ENCODE measurements around the gene BBS5. TPM values are rescaled to one million over a fixed set of nuclear protein-coding genes. Genes with fewer than 3 reads are reported as not detected.

Gene BBS5
- total and polyA plus RNA-seq, 2 experiments from 2014 or later: 3.5 to 3.7 TPM

- no peaks in the 10 kb centered on the region for H3K9me3 ChIP-seq (ENCODE audit: low read depth)
- no peaks in the 10 kb centered on the region for H3K79me2 ChIP-seq
- H3K9me2 ChIP-seq (replicated peaks; ENCODE audit: insufficient read depth): no peaks in the 10 kb centered on the region
- no peaks in the 10 kb centered on the region for H3K36me3 ChIP-seq (replicated peaks; ENCODE audit: insufficient read depth, low read depth)
- DNase-seq (ENCODE audit: low spot score): no peak
- H3K4me1 ChIP-seq (ENCODE audit: insufficient read depth): no peaks in the 10 kb centered on the region
- H3K4me2 ChIP-seq: no peak overlapping the region
- H3K27ac ChIP-seq: no peak overlapping the region
- TF ChIP-seq EZH2phosphoT487 (IDR thresholded peaks at IDR 0.05; ENCODE audit: low read depth, severe bottlenecking, unreplicated experiment): no peak
- no peak for TF ChIP-seq EZH2 (IDR thresholded peaks at IDR 0.05; ENCODE audit: borderline replicate concordance)
- no peaks in the 10 kb centered on the region for H4K20me1 ChIP-seq (ENCODE audit: insufficient read depth, poor library complexity, severe bottlenecking)
- H2AFZ ChIP-seq: no peak overlapping the region
- WGBS (ENCODE audit: low lambda C conversion rate, missing lambda C conversion rate): 78% methylated on average over 3 of the region's 3 CpGs
- H3K27me3 ChIP-seq: no peaks in the 10 kb centered on the region
- H3K4me3 ChIP-seq: no peak overlapping the region
These were observed 9.2 kb upstream of the BBS5 start for GRCh38 chr2:169469952-169470572.

- Histone ChIP-seq H4K20me1 (ENCODE audit: insufficient read depth, poor library complexity, severe bottlenecking) (no peaks in the 10 kb centered on the region), H3K27me3 (no peaks in the 10 kb centered on the region), H3K79me2 (no peaks in the 10 kb centered on the region), H2AFZ (no peak overlapping the region), H3K27ac (no peak overlapping the region), H3K4me1 (ENCODE audit: insufficient read depth) (no peaks in the 10 kb centered on the region), H3K36me3 (replicated peaks; ENCODE audit: insufficient read depth, low read depth) (no peaks in the 10 kb centered on the region), H3K4me2 (no peak overlapping the region), H3K9me2 (replicated peaks; ENCODE audit: insufficient read depth) (no peaks in the 10 kb centered on the region), H3K9me3 (ENCODE audit: low read depth) (no peaks in the 10 kb centered on the region), H3K4me3 (no peak overlapping the region)
- DNase-seq (ENCODE audit: low spot score): no peak
- 74% methylated on average over 1 of the region's 1 CpG for WGBS (ENCODE audit: low lambda C conversion rate, missing lambda C conversion rate)
- TF ChIP-seq EZH2 (IDR thresholded peaks at IDR 0.05; ENCODE audit: borderline replicate concordance) (no peak), EZH2phosphoT487 (IDR thresholded peaks at IDR 0.05; ENCODE audit: low read depth, severe bottlenecking, unreplicated experiment) (no peak)
- TF ChIP-seq, protein P1, sequence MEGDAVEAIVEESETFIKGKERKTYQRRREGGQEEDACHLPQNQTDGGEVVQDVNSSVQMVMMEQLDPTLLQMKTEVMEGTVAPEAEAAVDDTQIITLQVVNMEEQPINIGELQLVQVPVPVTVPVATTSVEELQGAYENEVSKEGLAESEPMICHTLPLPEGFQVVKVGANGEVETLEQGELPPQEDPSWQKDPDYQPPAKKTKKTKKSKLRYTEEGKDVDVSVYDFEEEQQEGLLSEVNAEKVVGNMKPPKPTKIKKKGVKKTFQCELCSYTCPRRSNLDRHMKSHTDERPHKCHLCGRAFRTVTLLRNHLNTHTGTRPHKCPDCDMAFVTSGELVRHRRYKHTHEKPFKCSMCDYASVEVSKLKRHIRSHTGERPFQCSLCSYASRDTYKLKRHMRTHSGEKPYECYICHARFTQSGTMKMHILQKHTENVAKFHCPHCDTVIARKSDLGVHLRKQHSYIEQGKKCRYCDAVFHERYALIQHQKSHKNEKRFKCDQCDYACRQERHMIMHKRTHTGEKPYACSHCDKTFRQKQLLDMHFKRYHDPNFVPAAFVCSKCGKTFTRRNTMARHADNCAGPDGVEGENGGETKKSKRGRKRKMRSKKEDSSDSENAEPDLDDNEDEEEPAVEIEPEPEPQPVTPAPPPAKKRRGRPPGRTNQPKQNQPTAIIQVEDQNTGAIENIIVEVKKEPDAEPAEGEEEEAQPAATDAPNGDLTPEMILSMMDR (IDR thresholded peaks at IDR 0.05; ENCODE audit: poor library complexity): no peak
These were observed 7.0 kb upstream of the BBS5 start for GRCh38 chr2:169472249-169472648.

DNA sequence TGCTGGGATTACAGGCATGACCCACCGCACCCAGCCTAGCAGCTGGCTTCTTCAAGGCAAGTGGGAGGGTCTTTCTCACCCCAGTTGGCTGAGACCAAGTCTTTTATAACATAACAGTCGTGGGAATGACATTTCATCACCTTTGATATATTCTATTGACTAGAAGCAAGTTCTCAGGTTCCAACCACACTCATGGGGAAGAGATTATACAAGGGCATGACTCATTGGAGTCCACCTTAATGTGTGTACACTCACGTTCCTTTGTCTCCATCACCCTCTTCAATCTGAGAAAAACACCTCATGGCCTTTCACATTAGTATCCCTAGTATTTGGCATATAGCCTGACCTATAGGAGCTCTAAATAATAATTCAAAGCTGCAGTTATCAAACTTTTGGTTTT, 2.8 kb upstream of the BBS5 start:
- H3K9me3 ChIP-seq (ENCODE audit: low read depth): no peaks in the 10 kb centered on the region
- H3K4me3 ChIP-seq: no peak overlapping the region
- H3K27ac ChIP-seq: no peak overlapping the region
- no peaks in the 10 kb centered on the region for H3K9me2 ChIP-seq (replicated peaks; ENCODE audit: insufficient read depth)
- 78% methylated on average over 3 of the region's 3 CpGs for whole genome bisulfite sequencing (ENCODE audit: low lambda C conversion rate, missing lambda C conversion rate)
- TF ChIP-seq, protein P1 (IDR thresholded peaks at IDR 0.05; ENCODE audit: poor library complexity): no peak
- TF ChIP-seq EZH2 (IDR thresholded peaks at IDR 0.05; ENCODE audit: borderline replicate concordance) (no peak), EZH2phosphoT487 (IDR thresholded peaks at IDR 0.05; ENCODE audit: low read depth, severe bottlenecking, unreplicated experiment) (no peak)
- no peaks in the 10 kb centered on the region for H3K27me3 ChIP-seq
- no peak overlapping the region for H2AFZ ChIP-seq
- H4K20me1 ChIP-seq (ENCODE audit: insufficient read depth, poor library complexity, severe bottlenecking): no peaks in the 10 kb centered on the region
- no peak for DNase-seq (ENCODE audit: low spot score)
- no peak overlapping the region for H3K4me2 ChIP-seq
- H3K36me3 ChIP-seq (replicated peaks; ENCODE audit: insufficient read depth, low read depth): no peaks in the 10 kb centered on the region
- no peaks in the 10 kb centered on the region for H3K79me2 ChIP-seq
- H3K4me1 ChIP-seq (ENCODE audit: insufficient read depth): no peaks in the 10 kb centered on the region

- Histone ChIP-seq H3K79me2 (no peaks in the 10 kb centered on the region), H3K27me3 (no peaks in the 10 kb centered on the region), H3K9me2 (replicated peaks; ENCODE audit: insufficient read depth) (no peaks in the 10 kb centered on the region), H3K36me3 (replicated peaks; ENCODE audit: insufficient read depth, low read depth) (no peaks in the 10 kb centered on the region), H3K27ac (no peak overlapping the region), H3K4me1 (ENCODE audit: insufficient read depth) (no peaks in the 10 kb centered on the region), H3K4me2 (no peak overlapping the region), H3K9me3 (ENCODE audit: low read depth) (no peaks in the 10 kb centered on the region), H3K4me3 (no peak overlapping the region), H4K20me1 (ENCODE audit: insufficient read depth, poor library complexity, severe bottlenecking) (no peaks in the 10 kb centered on the region), H2AFZ (peak overlapping the region; percentile 95)
- DNase-seq (ENCODE audit: low spot score): no peak
- TF ChIP-seq EZH2phosphoT487 (IDR thresholded peaks at IDR 0.05; ENCODE audit: low read depth, severe bottlenecking, unreplicated experiment) (no peak), EZH2 (IDR thresholded peaks at IDR 0.05; ENCODE audit: borderline replicate concordance) (no peak)
- TF ChIP-seq, protein P1 (IDR thresholded peaks at IDR 0.05; ENCODE audit: poor library complexity): no peak
- 73% methylated on average over 3 of the region's 3 CpGs for WGBS (ENCODE audit: low lambda C conversion rate, missing lambda C conversion rate)
These were observed 955 bp upstream of the BBS5 start for GRCh38 chr2:169478339-169478738.

Data from hepatocyte (in vitro differentiated cells).